Retina (tissue), 1 donor: ENCODE results near the gene FCHSD2.
"Not testable (repeated sequence)": the region's sequence is repeated elsewhere in the genome, so short reads cannot be mapped to it uniquely, and the experiment has no call there.

ENCODE experiments used
- DNase-seq: peaks from one replicate; pipeline ENCODE4 v3.0.0-alpha.2; 2016

The FCHSD2 gene

GRCh38 chr11:73055655-73056354 lies 86.3 kb downstream of the FCHSD2 start:
- DNase-seq = no peak

- DNase-seq = no peak
These were observed 87.1 kb downstream of the FCHSD2 start for GRCh38 chr11:73055002-73055401.

GRCh38 chr11:73053964-73054363 lies 88.2 kb downstream of the FCHSD2 start:
- DNase-seq = no peak

GRCh38 chr11:73048446-73048845 lies 93.7 kb downstream of the FCHSD2 start:
- no peak for DNase-seq

GRCh38 chr11:73047773-73048371 lies 94.2 kb downstream of the FCHSD2 start:
- no peak for DNase-seq

- no peak for DNase-seq
These were observed 102.1 kb downstream of the FCHSD2 start for GRCh38 chr11:73040046-73040445.

- no peak for DNase-seq
These were observed 107.3 kb downstream of the FCHSD2 start for GRCh38 chr11:73034777-73035176.

GRCh38 chr11:73034331-73034730 lies 107.8 kb downstream of the FCHSD2 start:
- no peak for DNase-seq

GRCh38 chr11:73030130-73030529 lies 112.0 kb downstream of the FCHSD2 start:
- DNase-seq = no peak

- no peak for DNase-seq
These were observed 112.7 kb downstream of the FCHSD2 start for GRCh38 chr11:73029403-73029802.

GRCh38 chr11:73028611-73029010 lies 113.5 kb downstream of the FCHSD2 start:
- no peak for DNase-seq

GRCh38 chr11:73027840-73028239 lies 114.3 kb downstream of the FCHSD2 start:
- DNase-seq = not testable (repeated sequence)

GRCh38 chr11:73024639-73025038 lies 117.5 kb downstream of the FCHSD2 start:
- DNase-seq = no peak

- no peak for DNase-seq
These were observed 122.1 kb downstream of the FCHSD2 start for GRCh38 chr11:73019996-73020395.

GRCh38 chr11:73019449-73019848 lies 122.7 kb downstream of the FCHSD2 start:
- no peak for DNase-seq

- DNase-seq = no peak
These were observed 123.3 kb downstream of the FCHSD2 start for GRCh38 chr11:73018856-73019255.

- DNase-seq = no peak
These were observed 124.9 kb downstream of the FCHSD2 start for GRCh38 chr11:73017024-73017751.

GRCh38 chr11:73013021-73013420 lies 129.1 kb downstream of the FCHSD2 start:
- no peak for DNase-seq

- no peak for DNase-seq
These were observed 129.8 kb downstream of the FCHSD2 start for GRCh38 chr11:73012121-73012863.

- DNase-seq = no peak
These were observed 130.8 kb downstream of the FCHSD2 start for GRCh38 chr11:73011126-73011817.

GRCh38 chr11:73009972-73010371 lies 132.1 kb downstream of the FCHSD2 start:
- DNase-seq = no peak

- no peak for DNase-seq
These were observed 138.0 kb downstream of the FCHSD2 start for GRCh38 chr11:73004088-73004487.

- no peak for DNase-seq
These were observed 139.0 kb downstream of the FCHSD2 start for GRCh38 chr11:73003088-73003487.
